Left ventricle myocardium inferior (tissue), 1 donor: ENCODE data around the gene CRYGS. TPM values are rescaled to one million over a fixed set of nuclear protein-coding genes. Genes with fewer than 3 reads are reported as not detected.

Experiments
- DNase-seq: peaks from one replicate; pipeline ENCODE4 v3.0.0-alpha.2; 2020
- H3K27ac ChIP-seq: fragments of 200-600 bp; replicated peaks from 2 replicates; pipeline ENCODE4 v1.8.0; 2021
- H3K27me3 ChIP-seq: fragments of 200-600 bp; 2 replicates; pipeline ENCODE4 v1.8.0; 2021; ENCODE audit warnings: low read depth
- H3K36me3 ChIP-seq: fragments of 200-600 bp; 2 replicates; pipeline ENCODE4 v1.8.0; 2021
- H3K4me1 ChIP-seq: fragments of 200-600 bp; 2 replicates; pipeline ENCODE4 v1.8.0; 2021
- H3K4me3 ChIP-seq: fragments of 200-600 bp; 2 replicates; pipeline ENCODE4 v1.8.0; 2021; ENCODE audit warnings: mild to moderate bottlenecking, moderate library complexity
- H3K9me3 ChIP-seq: fragments of 200-600 bp; replicated peaks from 2 replicates; pipeline ENCODE4 v1.8.0; 2021
- CTCF ChIP-seq: fragments of 200-600 bp; IDR thresholded peaks from 2 replicates; pipeline ENCODE4 v1.8.0; 2021; ENCODE audit warnings: antibody characterized with exemption, mild to moderate bottlenecking, borderline replicate concordance
- intact Hi-C: fragments of 100-400 bp; cut with micrococcal nuclease; formaldehyde crosslinking; loops from one replicate; pipeline ENCODE4 v1.11.0; 2022
- total RNA-seq: library from RNA; stranded (reverse); fragmentation: NEBNext Ultra II Directional; extraction: Animal tissue kit (Norgen Biotek cat#: 25700); gene quantifications from one replicate; pipeline ENCODE4 v1.2.1, GENCODE V29; 2021
- donor health status: DM: no; HTN: yes; CAD: no; lungs with severe emphysema.

The CRYGS gene
- total RNA-seq, 1 donor from 2014 or later = 1.6 TPM

- DNase-seq = no peak
- TF ChIP-seq CTCF = no peak
- intact Hi-C loops = no loop called here
- Histone ChIP-seq H3K4me3 (no peak overlapping the region), H3K27me3 (no peaks in the 10 kb centered on the region), H3K27ac (no peak overlapping the region), H3K9me3 (peaks cover 10% of the 10 kb centered on the region), H3K4me1 (no peaks in the 10 kb centered on the region), H3K36me3 (no peaks in the 10 kb centered on the region)
These were observed 47.5 kb downstream of the CRYGS start for GRCh38 chr3:186496635-186497034.

DNA sequence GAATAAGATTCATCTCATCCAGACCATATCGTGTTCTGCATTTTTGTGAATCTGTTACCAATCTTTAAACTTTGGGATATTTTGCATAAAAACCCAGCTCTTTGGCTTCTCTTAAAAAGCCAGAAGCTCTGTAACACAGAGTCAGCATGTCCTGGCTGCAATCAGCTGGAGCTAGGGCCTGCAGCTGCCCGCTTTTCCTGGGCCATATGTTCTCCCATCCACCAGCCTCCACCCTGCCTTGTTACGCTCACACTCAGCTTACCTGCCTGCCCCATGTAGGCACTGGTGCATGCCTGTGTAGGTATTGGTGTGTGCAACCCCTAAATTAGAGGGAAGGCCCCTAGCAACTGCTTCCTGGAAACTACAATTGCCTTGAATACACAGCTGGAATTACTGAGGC is 48.2 kb downstream of the CRYGS start:
- no peaks in the 10 kb centered on the region for H3K27me3 ChIP-seq
- H3K4me3 ChIP-seq = no peak overlapping the region
- intact Hi-C loops = no loop called here
- no peak overlapping the region for H3K27ac ChIP-seq
- H3K36me3 ChIP-seq = no peaks in the 10 kb centered on the region
- no peaks in the 10 kb centered on the region for H3K4me1 ChIP-seq
- H3K9me3 ChIP-seq = peaks cover 10% of the 10 kb centered on the region
- no peak for TF ChIP-seq CTCF
- no peak for DNase-seq

- no peak overlapping the region for H3K4me3 ChIP-seq
- DNase-seq = no peak
- peaks cover 4% of the 10 kb centered on the region for H3K9me3 ChIP-seq
- H3K36me3 ChIP-seq = no peaks in the 10 kb centered on the region
- no peak overlapping the region for H3K27ac ChIP-seq
- no peaks in the 10 kb centered on the region for H3K4me1 ChIP-seq
- TF ChIP-seq CTCF = no peak
- H3K27me3 ChIP-seq = no peaks in the 10 kb centered on the region
- intact Hi-C loops = no loop called here
These were observed 50.5 kb downstream of the CRYGS start for GRCh38 chr3:186493525-186494255.

DNA sequence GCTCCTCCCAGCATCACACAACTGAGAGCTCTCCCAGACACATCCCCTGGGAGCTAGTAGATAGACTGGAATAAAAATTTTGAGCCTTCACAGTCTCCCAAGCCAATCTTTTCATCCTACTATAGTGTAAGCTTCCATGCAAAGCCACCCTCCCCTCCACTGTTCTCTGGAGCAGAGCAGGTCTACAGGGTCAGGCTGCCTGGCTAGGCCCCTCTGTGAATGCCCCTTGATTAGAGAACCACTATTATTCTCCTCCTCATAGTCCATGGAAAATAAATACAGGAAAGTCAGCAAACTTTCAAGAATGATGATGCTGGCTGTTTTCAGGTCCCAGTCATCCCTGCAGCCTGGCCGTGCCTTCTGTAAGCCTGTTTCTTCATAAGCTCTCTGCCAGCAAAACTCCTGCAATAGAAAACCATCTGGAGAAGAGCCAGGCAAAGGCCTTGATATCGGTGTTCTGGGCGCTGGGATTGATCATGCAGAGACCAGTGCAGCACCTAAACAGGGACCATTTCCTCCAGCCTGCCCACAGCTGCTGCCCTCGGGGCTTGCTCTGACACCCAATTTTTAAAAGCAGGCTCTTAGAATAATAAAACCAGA is 51.7 kb downstream of the CRYGS start:
- H3K36me3 ChIP-seq = no peaks in the 10 kb centered on the region
- H3K9me3 ChIP-seq = no peaks in the 10 kb centered on the region
- H3K27me3 ChIP-seq = no peaks in the 10 kb centered on the region
- H3K4me1 ChIP-seq = no peaks in the 10 kb centered on the region
- no peak for DNase-seq
- H3K4me3 ChIP-seq = no peak overlapping the region
- H3K27ac ChIP-seq = peak overlapping the region; percentile 20
- TF ChIP-seq CTCF = no peak
- intact Hi-C loops = no loop called here

- Histone ChIP-seq H3K9me3 (no peaks in the 10 kb centered on the region), H3K4me3 (no peak overlapping the region), H3K27ac (no peak overlapping the region), H3K27me3 (no peaks in the 10 kb centered on the region), H3K4me1 (no peaks in the 10 kb centered on the region), H3K36me3 (no peaks in the 10 kb centered on the region)
- no peak for TF ChIP-seq CTCF
- no peak for DNase-seq
- intact Hi-C loops = no loop called here
These were observed 54.7 kb downstream of the CRYGS start for GRCh38 chr3:186489507-186489906.

Other genes with a start within 250 kb of the CRYGS start
- gene DGKG, start 182.1 kb downstream of the CRYGS start, total RNA-seq = 65.7 TPM
- gene TBCCD1, start 23.0 kb upstream of the CRYGS start, total RNA-seq = 6.2 TPM
- 24.6 TPM for gene DNAJB11, start 26.3 kb upstream of the CRYGS start, total RNA-seq
- gene AHSG, start 68.7 kb upstream of the CRYGS start, total RNA-seq = not detected
- not detected for gene FETUB, start 96.0 kb upstream of the CRYGS start, total RNA-seq
- gene HRG, start 121.6 kb upstream of the CRYGS start, total RNA-seq = not detected
- gene KNG1, start 173.0 kb upstream of the CRYGS start, total RNA-seq = 0.14 TPM
- 468 TPM for gene EIF4A2, start 239.2 kb upstream of the CRYGS start, total RNA-seq